Panc1 (cell line): ENCODE measurements around the gene CCDC112. TPM values are rescaled to one million over a fixed set of nuclear protein-coding genes. Genes with fewer than 3 reads are reported as not detected.
"Not testable (repeated sequence)": the region's sequence is repeated elsewhere in the genome, so short reads cannot be mapped to it uniquely, and the experiment has no call there.

Experiments
- ATAC-seq: fragments of 200-7000 bp; cut with Tn5 transposase; 2 replicates; pipeline ENCODE4 v1.9.1; 2020; ENCODE audit warnings: mild to moderate bottlenecking, moderate library complexity
- BruUV-seq: library from RNA; stranded (reverse); fragments of 400-500 nt; replicated peaks from 2 replicates; lab custom pipeline; 2021; lab: Mats Ljungman, UMichigan
- CTCF ChIA-PET: fragments of 300-600 bp; sonication (Branson Sonifier 250); formaldehyde crosslinking; loops from one replicate; lab custom pipeline; 2022; ENCODE audit warnings: antibody characterized with exemption; lab: Charles Lee
- POLR2A ChIA-PET: fragments of 300-600 bp; sonication (Branson Sonifier 250); formaldehyde crosslinking; loops from one replicate; lab custom pipeline; 2022; ENCODE audit warnings: antibody characterized with exemption; lab: Charles Lee
- DNase-seq: peaks from one replicate; pipeline ENCODE4 v3.0.0-alpha.2; 2010; ENCODE audit warnings: low read depth, low spot score
- H3K27ac ChIP-seq: 2 replicates; pipeline ENCODE4 v1.5.1; 2011; ENCODE audit warnings: mild to moderate bottlenecking, low read length, inconsistent platforms
- H3K27me3 ChIP-seq: fragments of 200-500 bp; sonication (Bioruptor generic); 2 replicates; pipeline ENCODE4 v1.6.0; 2014; ENCODE audit warnings: low read length, inconsistent platforms; ENCODE audit not compliant: control insufficient read depth, insufficient read depth
- H3K36me3 ChIP-seq: fragments of 200-500 bp; sonication (Bioruptor generic); 2 replicates; pipeline ENCODE4 v1.5.1; 2014; ENCODE audit warnings: inconsistent platforms, mild to moderate bottlenecking, low read length, moderate library complexity; ENCODE audit not compliant: control insufficient read depth, insufficient read depth
- H3K4me1 ChIP-seq: 2 replicates; pipeline ENCODE4 v1.5.1; 2011; ENCODE audit warnings: inconsistent platforms, mild to moderate bottlenecking, low read length, moderate library complexity; ENCODE audit not compliant: control insufficient read depth, insufficient read depth
- H3K4me3 ChIP-seq, 2 experiments: 2 replicates each; pipeline ENCODE4 v1.5.1; 2011 to 2012; ENCODE audit warnings: low read depth in 2 of 2, low read length in 2 of 2, mild to moderate bottlenecking in 2 of 2, inconsistent platforms in 1 of 2, moderate library complexity in 1 of 2
- H3K9me3 ChIP-seq: fragments of 200-500 bp; sonication (Bioruptor generic); 2 replicates; pipeline ENCODE4 v1.5.1; 2014; ENCODE audit warnings: low read depth, mild to moderate bottlenecking, inconsistent platforms, low read length, moderate library complexity; ENCODE audit not compliant: control insufficient read depth, insufficient read depth
- CTCF ChIP-seq: fragments of 450-650 bp; IDR thresholded peaks from 2 replicates; pipeline ENCODE4 v1.5.1; 2017; ENCODE audit warnings: mild to moderate bottlenecking
- POLR2AphosphoS5 ChIP-seq: IDR thresholded peaks from 2 replicates; pipeline ENCODE4 v1.6.1; 2012; ENCODE audit warnings: mild to moderate bottlenecking, low read depth, low read length, moderate library complexity
- SIN3A ChIP-seq: IDR thresholded peaks from 2 replicates; pipeline ENCODE4 v1.6.1; 2012; ENCODE audit warnings: low read depth, mild to moderate bottlenecking, low read length, moderate library complexity, borderline replicate concordance; ENCODE audit not compliant: insufficient read depth
- TCF7L2 ChIP-seq: IDR thresholded peaks from 2 replicates; pipeline ENCODE4 v1.6.1; 2011; ENCODE audit warnings: mild to moderate bottlenecking, low read depth, low read length, inconsistent platforms
- in situ Hi-C: cut with HindIII; loops from 2 replicates; pipeline ENCODE4 v1.10.0; 2016; ENCODE audit warnings: low sequenced_read_pairs, low pct_unique_long_range_greater_than_20kb
- intact Hi-C: fragments of 100-400 bp; cut with micrococcal nuclease; formaldehyde crosslinking; loops from one replicate; pipeline ENCODE4 v1.10.0; 2022; ENCODE audit not compliant: unreplicated experiment
- total RNA-seq: library from RNA; stranded (reverse); gene quantifications from one replicate; pipeline ENCODE4 v1.2.1, GENCODE V29; 2021; ENCODE audit not compliant: unreplicated experiment
- TF ChIP-seq, protein P1 (sequence below), 2 experiments: IDR thresholded peaks; 2 replicates each; pipeline ENCODE4 v1.6.1; 2011 to 2012; ENCODE audit warnings: low read depth in 2 of 2, control low read depth in 1 of 2, low read length in 1 of 2, mild to moderate bottlenecking in 1 of 2, moderate library complexity in 1 of 2; ENCODE audit not compliant: insufficient read depth in 1 of 2

Gene CCDC112
- total RNA-seq, 1 experiment from 2014 or later = 5.6 TPM

GRCh38 chr5:115257981-115258380, 38.5 kb downstream of the CCDC112 start:
- TF ChIP-seq CTCF (no peak), SIN3A (no peak), POLR2AphosphoS5 (no peak), TCF7L2 (no peak)
- TF ChIP-seq, protein P1, sequence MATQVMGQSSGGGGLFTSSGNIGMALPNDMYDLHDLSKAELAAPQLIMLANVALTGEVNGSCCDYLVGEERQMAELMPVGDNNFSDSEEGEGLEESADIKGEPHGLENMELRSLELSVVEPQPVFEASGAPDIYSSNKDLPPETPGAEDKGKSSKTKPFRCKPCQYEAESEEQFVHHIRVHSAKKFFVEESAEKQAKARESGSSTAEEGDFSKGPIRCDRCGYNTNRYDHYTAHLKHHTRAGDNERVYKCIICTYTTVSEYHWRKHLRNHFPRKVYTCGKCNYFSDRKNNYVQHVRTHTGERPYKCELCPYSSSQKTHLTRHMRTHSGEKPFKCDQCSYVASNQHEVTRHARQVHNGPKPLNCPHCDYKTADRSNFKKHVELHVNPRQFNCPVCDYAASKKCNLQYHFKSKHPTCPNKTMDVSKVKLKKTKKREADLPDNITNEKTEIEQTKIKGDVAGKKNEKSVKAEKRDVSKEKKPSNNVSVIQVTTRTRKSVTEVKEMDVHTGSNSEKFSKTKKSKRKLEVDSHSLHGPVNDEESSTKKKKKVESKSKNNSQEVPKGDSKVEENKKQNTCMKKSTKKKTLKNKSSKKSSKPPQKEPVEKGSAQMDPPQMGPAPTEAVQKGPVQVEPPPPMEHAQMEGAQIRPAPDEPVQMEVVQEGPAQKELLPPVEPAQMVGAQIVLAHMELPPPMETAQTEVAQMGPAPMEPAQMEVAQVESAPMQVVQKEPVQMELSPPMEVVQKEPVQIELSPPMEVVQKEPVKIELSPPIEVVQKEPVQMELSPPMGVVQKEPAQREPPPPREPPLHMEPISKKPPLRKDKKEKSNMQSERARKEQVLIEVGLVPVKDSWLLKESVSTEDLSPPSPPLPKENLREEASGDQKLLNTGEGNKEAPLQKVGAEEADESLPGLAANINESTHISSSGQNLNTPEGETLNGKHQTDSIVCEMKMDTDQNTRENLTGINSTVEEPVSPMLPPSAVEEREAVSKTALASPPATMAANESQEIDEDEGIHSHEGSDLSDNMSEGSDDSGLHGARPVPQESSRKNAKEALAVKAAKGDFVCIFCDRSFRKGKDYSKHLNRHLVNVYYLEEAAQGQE (IDR thresholded peaks at IDR 0.05; ENCODE audit: insufficient read depth in 1 of 2, low read depth in 2 of 2, low read length in 1 of 2) = no peak
- in situ Hi-C loops = no loop called here
- H3K36me3 ChIP-seq = no peaks in the 10 kb centered on the region; the same call in 1 of the 2 replicates
- H3K4me3 ChIP-seq = no peak overlapping the region
- CTCF ChIA-PET = no interaction called here
- H3K27ac ChIP-seq = no peak overlapping the region
- DNase-seq (no peak), ATAC-seq (no peak)
- intact Hi-C loops = no loop called here
- H3K9me3 ChIP-seq = peaks cover 1% of the 10 kb centered on the region; the same call in 1 of the 2 replicates
- no peaks in the 10 kb centered on the region for H3K27me3 ChIP-seq
- H3K4me1 ChIP-seq = peaks cover 15% of the 10 kb centered on the region
- no TSS peak for BruUV-seq
- POLR2A ChIA-PET = no interaction called here

GRCh38 chr5:115249379-115249778, 47.1 kb downstream of the CCDC112 start:
- BruUV-seq, H3K36me3 ChIP-seq, intact Hi-C loops, H3K4me3 ChIP-seq, H3K27ac ChIP-seq, POLR2A ChIA-PET, ATAC-seq, CTCF ChIA-PET, in situ Hi-C loops, H3K27me3 ChIP-seq, DNase-seq, H3K4me1 ChIP-seq, H3K9me3 ChIP-seq: not testable (repeated sequence)

DNA sequence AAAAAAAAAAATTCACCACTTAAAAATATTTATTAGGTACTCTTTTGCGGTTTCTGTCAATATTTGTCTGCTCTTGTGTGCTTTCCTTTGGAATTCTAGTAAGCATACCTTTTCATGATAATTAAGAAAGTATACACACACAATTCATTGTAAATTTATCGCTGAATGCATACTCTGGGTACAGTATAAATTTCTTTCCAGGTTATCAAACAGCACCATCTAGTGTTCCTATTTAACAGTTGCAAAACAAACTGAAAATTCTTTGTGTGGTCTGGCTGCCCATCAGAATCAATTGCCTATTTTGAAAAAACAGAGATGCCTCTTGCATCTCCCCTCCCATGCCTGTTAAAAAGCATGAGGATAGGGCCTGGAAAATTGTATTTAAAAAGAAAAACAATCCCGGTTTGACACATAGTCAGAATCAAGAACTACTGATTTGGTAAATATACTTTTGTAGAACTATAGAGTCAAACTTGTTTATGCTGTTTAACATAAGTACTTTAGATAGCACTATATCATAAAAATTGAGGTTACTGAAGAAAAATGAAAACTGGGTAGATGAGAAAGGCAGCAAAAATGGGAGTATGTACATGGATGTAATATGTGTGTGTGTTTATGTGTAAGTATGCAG, 50.0 kb downstream of the CCDC112 start:
- ATAC-seq = peak; percentile 79; the same call in 1 of the 2 replicates
- no peaks in the 10 kb centered on the region for H3K9me3 ChIP-seq
- no peak for DNase-seq
- H3K36me3 ChIP-seq = no peaks in the 10 kb centered on the region; the same call in 1 of the 2 replicates
- POLR2A ChIA-PET = no interaction called here
- no TSS peak for BruUV-seq
- H3K4me1 ChIP-seq = no peaks in the 10 kb centered on the region
- no peaks in the 10 kb centered on the region for H3K27me3 ChIP-seq
- intact Hi-C loops (loop anchor here (2.0 kb wide), 1 partner anchor 148 kb away; no protein-coding TSS in a partner anchor), in situ Hi-C loops (no loop called here)
- no peak overlapping the region for H3K27ac ChIP-seq
- H3K4me3 ChIP-seq = no peak overlapping the region
- CTCF ChIA-PET = no interaction called here
- TF ChIP-seq POLR2AphosphoS5 (no peak), TCF7L2 (no peak), SIN3A (no peak), CTCF (peak; percentile 79)
- TF ChIP-seq, protein P1 (IDR thresholded peaks at IDR 0.05; ENCODE audit: insufficient read depth in 1 of 2, low read depth in 2 of 2, low read length in 1 of 2) = no peak
